Suprapubic skin (tissue), 4 donors: ENCODE measurements around the gene LRSAM1. TPM values are rescaled to one million over a fixed set of nuclear protein-coding genes. Genes with fewer than 3 reads are reported as not detected.
A peak's percentile ranks its signal among the peaks of the same experiment; 100 is the strongest.

ENCODE experiments used
- DNase-seq, 2 donors: peaks; one replicate each; pipeline ENCODE4 v3.0.0-alpha.2; 2019; ENCODE audit warnings: low spot score in 2 of 2
- H3K27ac ChIP-seq: fragments of 200-600 bp; sonication (generic); one replicate; pipeline ENCODE4 v1.5.1; 2019
- H3K27me3 ChIP-seq: fragments of 200-600 bp; sonication (generic); one replicate; pipeline ENCODE4 v1.5.1; 2019
- H3K36me3 ChIP-seq: fragments of 200-600 bp; sonication (generic); one replicate; pipeline ENCODE4 v1.5.1; 2019
- H3K4me1 ChIP-seq: fragments of 200-600 bp; sonication (generic); one replicate; pipeline ENCODE4 v1.5.1; 2019
- H3K4me3 ChIP-seq: fragments of 200-600 bp; sonication (generic); one replicate; pipeline ENCODE4 v1.5.1; 2019; ENCODE audit warnings: mild to moderate bottlenecking
- H3K9me3 ChIP-seq: fragments of 200-600 bp; sonication (generic); one replicate; pipeline ENCODE4 v1.5.1; 2019
- EP300 ChIP-seq: sonication (generic); formaldehyde crosslinking; IDR thresholded peaks from one replicate; pipeline ENCODE4 v1.6.1; 2017; ENCODE audit warnings: antibody characterized with exemption
- POLR2A ChIP-seq, 2 donors: fragments of 450-650 bp; IDR thresholded peaks; one replicate each; pipeline ENCODE4 v1.6.1; 2017; ENCODE audit warnings: antibody characterized with exemption in 2 of 2, mild to moderate bottlenecking in 2 of 2, moderate library complexity in 2 of 2
- POLR2AphosphoS5 ChIP-seq, 3 donors: sonication (generic); formaldehyde crosslinking; IDR thresholded peaks; one replicate each; pipeline ENCODE4 v1.6.1; 2017; ENCODE audit warnings: antibody characterized with exemption in 3 of 3
- WGBS: methylation state at CpG from one replicate; pipeline ENCODE4 v1.1.5; 2018; 5-methylcytosine and 5-hydroxymethylcytosine counted together
- total RNA-seq, 4 donors: library from RNA; depleted of rRNA; stranded (reverse); fragments of >200 nt; gene quantifications; one replicate each; pipeline ENCODE4 v1.1.0, GENCODE V29; 2016
- TF ChIP-seq, protein P1 (sequence below), 2 donors: fragments of 200-600 bp in 1 of 2; fragments of 450-650 bp in 1 of 2; sonication (generic) in 1 of 2; IDR thresholded peaks; one replicate each; pipeline ENCODE4 v1.5.1; 2016 to 2019; ENCODE audit warnings: antibody characterized with exemption in 2 of 2, mild to moderate bottlenecking in 1 of 2, moderate library complexity in 1 of 2

The LRSAM1 gene
- total RNA-seq, 4 donors from 2014 or later: 31.2 to 84.7 (median 37.2) TPM

DNA sequence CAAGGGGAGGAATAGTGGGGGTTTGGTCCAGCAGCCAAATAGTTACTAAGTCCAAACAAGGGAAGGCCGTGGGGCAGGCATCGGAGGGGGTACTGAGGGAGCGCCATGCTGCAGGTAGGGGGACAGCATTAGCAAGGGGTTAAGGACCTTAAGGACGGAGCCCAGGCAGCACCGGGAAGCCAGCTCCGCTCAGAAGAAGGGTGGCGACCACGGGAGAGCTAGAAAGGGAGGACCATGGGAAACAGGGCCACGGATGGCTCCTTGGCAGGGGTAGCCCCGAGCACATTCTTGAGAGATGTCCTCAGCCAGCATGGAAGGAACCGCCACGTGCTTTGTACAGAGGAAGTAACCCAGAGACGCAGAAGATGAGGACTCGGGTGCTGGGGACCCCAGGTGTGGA lies 84.5 kb downstream of the LRSAM1 start:
- H3K36me3 ChIP-seq: peaks cover 14% of the 10 kb centered on the region
- peak overlapping the region; percentile 36 for H3K27ac ChIP-seq
- no peaks in the 10 kb centered on the region for H3K9me3 ChIP-seq
- TF ChIP-seq, protein P1, sequence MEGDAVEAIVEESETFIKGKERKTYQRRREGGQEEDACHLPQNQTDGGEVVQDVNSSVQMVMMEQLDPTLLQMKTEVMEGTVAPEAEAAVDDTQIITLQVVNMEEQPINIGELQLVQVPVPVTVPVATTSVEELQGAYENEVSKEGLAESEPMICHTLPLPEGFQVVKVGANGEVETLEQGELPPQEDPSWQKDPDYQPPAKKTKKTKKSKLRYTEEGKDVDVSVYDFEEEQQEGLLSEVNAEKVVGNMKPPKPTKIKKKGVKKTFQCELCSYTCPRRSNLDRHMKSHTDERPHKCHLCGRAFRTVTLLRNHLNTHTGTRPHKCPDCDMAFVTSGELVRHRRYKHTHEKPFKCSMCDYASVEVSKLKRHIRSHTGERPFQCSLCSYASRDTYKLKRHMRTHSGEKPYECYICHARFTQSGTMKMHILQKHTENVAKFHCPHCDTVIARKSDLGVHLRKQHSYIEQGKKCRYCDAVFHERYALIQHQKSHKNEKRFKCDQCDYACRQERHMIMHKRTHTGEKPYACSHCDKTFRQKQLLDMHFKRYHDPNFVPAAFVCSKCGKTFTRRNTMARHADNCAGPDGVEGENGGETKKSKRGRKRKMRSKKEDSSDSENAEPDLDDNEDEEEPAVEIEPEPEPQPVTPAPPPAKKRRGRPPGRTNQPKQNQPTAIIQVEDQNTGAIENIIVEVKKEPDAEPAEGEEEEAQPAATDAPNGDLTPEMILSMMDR (IDR thresholded peaks at IDR 0.05): no peak
- TF ChIP-seq POLR2A (IDR thresholded peaks at IDR 0.05) (no peak), EP300 (no peak), POLR2AphosphoS5 (IDR thresholded peaks at IDR 0.05) (no peak)
- no peaks in the 10 kb centered on the region for H3K27me3 ChIP-seq
- WGBS: 30% methylated on average over 14 of the region's 14 CpGs
- DNase-seq: no peak
- H3K4me1 ChIP-seq: peaks cover 57% of the 10 kb centered on the region
- no peak overlapping the region for H3K4me3 ChIP-seq

DNA sequence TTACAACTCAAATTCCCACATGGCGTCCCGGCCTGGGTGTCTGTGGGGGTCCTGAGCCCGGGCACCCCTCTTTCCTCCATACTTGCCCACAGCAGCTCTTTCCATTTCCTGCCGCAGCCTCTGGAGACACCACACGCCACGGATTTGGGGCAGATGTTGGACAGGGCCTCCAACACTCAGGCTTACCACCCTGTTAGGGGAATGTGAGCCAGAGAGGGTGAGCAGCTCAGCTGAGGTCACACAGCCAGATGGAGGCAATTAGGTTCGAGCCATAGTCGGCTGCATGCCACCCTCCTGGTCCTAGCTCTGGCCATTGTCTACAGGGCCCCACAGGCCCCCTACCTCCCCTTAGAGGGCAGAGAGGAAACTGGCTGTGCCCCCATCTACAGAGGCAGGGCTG lies 85.2 kb downstream of the LRSAM1 start:
- TF ChIP-seq EP300: no peak
- TF ChIP-seq POLR2A (IDR thresholded peaks at IDR 0.05): no peak
- TF ChIP-seq, protein P1 (IDR thresholded peaks at IDR 0.05): no peak
- TF ChIP-seq POLR2AphosphoS5 (IDR thresholded peaks at IDR 0.05): no peak
- H3K4me3 ChIP-seq: no peak overlapping the region
- H3K4me1 ChIP-seq: peaks cover 63% of the 10 kb centered on the region
- H3K36me3 ChIP-seq: peaks cover 8% of the 10 kb centered on the region
- no peaks in the 10 kb centered on the region for H3K9me3 ChIP-seq
- DNase-seq: no peak
- 75% methylated on average over 4 of the region's 8 CpGs for WGBS
- H3K27me3 ChIP-seq: no peaks in the 10 kb centered on the region
- H3K27ac ChIP-seq: peak overlapping the region; percentile 59

DNA sequence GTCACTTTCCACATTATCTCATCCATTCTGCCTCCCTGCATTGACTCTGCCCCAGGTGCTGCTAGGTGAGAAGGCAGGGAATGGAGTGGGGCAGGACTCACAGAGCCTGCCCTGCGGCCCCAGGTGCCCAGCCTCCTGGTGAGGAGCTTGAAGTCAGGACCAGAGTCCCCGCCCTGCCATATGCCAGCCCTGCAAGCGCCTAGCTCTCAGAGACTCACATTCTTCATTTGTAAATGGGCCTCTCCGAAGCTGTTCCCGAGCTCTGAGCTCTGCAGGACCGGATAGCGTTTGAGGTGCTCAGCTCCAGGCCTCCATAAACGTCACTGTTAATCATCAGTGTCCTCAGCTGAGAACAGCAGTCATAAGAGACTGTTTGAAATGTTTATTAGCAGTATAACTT lies 85.7 kb downstream of the LRSAM1 start:
- no peak for DNase-seq
- WGBS: 40% methylated on average over 5 of the region's 8 CpGs
- H3K4me1 ChIP-seq: peaks cover 69% of the 10 kb centered on the region
- TF ChIP-seq POLR2AphosphoS5 (IDR thresholded peaks at IDR 0.05) (no peak), EP300 (no peak), POLR2A (IDR thresholded peaks at IDR 0.05) (no peak)
- TF ChIP-seq, protein P1 (IDR thresholded peaks at IDR 0.05): no peak
- H3K27me3 ChIP-seq: no peaks in the 10 kb centered on the region
- H3K27ac ChIP-seq: peak overlapping the region; percentile 59
- no peaks in the 10 kb centered on the region for H3K9me3 ChIP-seq
- no peak overlapping the region for H3K4me3 ChIP-seq
- peaks cover 4% of the 10 kb centered on the region for H3K36me3 ChIP-seq

DNA sequence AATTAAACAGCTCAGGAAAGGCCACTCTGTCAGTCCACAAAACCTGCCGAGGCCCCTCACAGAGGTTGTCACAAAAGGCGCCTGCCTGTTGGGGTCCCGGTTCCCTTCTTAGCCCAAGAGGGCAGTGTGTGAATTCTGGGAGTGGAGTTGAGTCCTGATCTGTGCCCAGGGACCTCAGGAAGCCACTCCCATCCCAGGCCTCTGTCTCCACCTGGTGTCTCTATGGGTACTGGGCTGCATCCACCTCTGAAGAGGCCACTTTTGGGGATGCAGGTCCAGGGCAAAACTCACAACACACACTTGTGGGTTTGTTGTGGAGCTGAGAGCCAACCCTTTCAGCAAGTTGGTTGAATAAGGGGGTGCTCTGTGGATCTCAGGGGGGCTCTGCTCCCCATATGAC lies 86.5 kb downstream of the LRSAM1 start:
- WGBS: 100% methylated on average over 1 of the region's 3 CpGs
- Histone ChIP-seq H3K36me3 (peaks cover 4% of the 10 kb centered on the region), H3K4me1 (peaks cover 76% of the 10 kb centered on the region), H3K27me3 (no peaks in the 10 kb centered on the region), H3K9me3 (no peaks in the 10 kb centered on the region), H3K27ac (peak overlapping the region; percentile 59), H3K4me3 (no peak overlapping the region)
- TF ChIP-seq EP300: no peak
- TF ChIP-seq, protein P1 (IDR thresholded peaks at IDR 0.05): no peak
- TF ChIP-seq POLR2A (IDR thresholded peaks at IDR 0.05): no peak
- TF ChIP-seq POLR2AphosphoS5 (IDR thresholded peaks at IDR 0.05): no peak
- no peak for DNase-seq

DNA sequence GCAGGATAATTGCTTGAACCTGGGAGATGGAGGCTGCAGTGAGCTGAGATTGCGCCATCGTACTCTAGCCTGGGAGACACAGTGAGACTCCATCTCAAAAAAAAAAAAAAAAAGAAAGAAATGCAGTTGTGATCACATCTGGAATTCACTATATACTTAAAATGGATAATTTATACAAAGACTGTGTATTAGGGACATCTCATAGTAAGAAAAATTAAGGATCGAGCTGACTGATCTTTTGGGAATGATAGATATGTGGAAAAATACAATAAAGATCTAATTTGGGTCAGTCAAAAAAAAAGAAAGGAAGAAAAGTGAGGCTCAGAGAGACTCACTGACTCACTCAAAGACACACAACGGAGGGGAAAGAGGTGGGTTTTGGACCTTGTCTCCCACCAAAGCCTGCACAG lies 87.5 kb downstream of the LRSAM1 start:
- H3K27me3 ChIP-seq: no peaks in the 10 kb centered on the region
- H3K36me3 ChIP-seq: peaks cover 4% of the 10 kb centered on the region
- WGBS: 68% methylated on average over 4 of the region's 4 CpGs
- TF ChIP-seq POLR2AphosphoS5 (IDR thresholded peaks at IDR 0.05): no peak
- TF ChIP-seq, protein P1 (IDR thresholded peaks at IDR 0.05): no peak
- TF ChIP-seq POLR2A (IDR thresholded peaks at IDR 0.05): no peak
- no peak for TF ChIP-seq EP300
- peak overlapping the region; percentile 85 for H3K27ac ChIP-seq
- no peak overlapping the region for H3K4me3 ChIP-seq
- no peak for DNase-seq
- no peaks in the 10 kb centered on the region for H3K9me3 ChIP-seq
- peaks cover 87% of the 10 kb centered on the region for H3K4me1 ChIP-seq
